SKM-1 treated with dmso at 0.1 percent for 144 hours (cell line): ENCODE results near the gene CWC22.
A peak's percentile ranks its signal among the peaks of the same experiment; 100 is the strongest.
"Not testable (repeated sequence)": the region's sequence is repeated elsewhere in the genome, so short reads cannot be mapped to it uniquely, and the experiment has no call there.

ENCODE experiments used
- DNase-seq: peaks from one replicate; lab custom pipeline; 2025; ENCODE audit not compliant: unreplicated experiment; lab: John Stamatoyannopoulos, UW

CWC22 gene

DNA sequence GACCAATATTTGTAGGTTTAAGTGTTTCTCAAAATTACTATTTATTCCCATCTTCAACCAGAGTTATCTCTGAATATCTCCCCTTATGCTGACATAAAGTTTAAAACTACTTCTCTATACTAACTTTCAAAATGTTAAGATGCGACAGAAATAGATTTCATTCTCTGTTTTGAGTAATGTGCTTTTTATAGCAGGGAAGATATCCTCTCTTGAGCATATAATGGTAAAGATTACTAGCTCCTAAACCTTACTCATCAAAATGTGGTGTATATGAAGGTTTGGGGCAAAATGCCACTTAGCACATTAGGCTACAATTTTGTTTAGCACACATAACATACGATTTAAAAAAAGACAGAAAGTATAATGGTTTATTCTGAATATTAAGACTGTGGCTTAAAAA, 54.4 kb downstream of the CWC22 start:
- no peak for DNase-seq

GRCh38 chr2:179951680-179952079, 55.4 kb downstream of the CWC22 start:
- no peak for DNase-seq

DNA sequence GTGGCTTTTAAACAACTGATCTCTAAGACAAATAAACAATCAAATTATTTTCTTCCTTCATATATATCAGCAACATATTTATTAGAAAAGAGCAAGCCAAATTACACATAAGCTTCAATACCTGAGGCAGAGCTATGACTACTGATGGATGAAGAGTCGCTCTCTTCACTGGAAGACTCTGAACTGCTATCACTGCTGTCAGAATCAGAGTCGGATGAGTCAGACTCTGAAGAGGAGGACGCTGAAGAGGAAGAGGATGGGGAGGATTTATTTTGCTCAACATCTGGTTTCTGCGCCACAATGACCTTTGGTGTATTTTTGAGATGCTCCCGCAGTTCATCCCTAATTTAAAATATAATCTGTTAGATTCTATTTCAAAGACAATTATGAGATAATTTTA, 56.7 kb downstream of the CWC22 start:
- DNase-seq = no peak

DNA sequence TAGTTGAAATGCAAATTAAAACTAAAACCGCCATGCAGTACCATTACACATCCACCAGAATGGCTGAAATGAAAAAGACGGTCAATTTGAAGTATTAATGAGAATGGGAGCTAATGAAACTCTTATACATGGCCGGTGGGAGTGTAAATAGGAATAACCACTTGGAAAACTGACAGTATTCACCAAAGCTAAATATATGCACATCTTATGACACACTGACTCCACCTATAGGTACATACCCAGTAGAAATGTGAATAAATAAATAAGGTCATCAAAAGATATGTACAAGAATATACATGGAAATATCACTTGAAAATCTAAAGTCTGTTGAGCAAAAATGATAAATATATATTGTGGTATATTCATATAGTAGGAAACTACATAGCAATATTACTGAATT, 57.7 kb downstream of the CWC22 start:
- no peak for DNase-seq

- no peak for DNase-seq
Observed at GRCh38 chr2:179948058-179948457, 59.0 kb downstream of the CWC22 start.

- DNase-seq = no peak
Observed at GRCh38 chr2:179946810-179947615, 60.1 kb downstream of the CWC22 start.

GRCh38 chr2:179946346-179946745, 60.8 kb downstream of the CWC22 start:
- no peak for DNase-seq

DNA sequence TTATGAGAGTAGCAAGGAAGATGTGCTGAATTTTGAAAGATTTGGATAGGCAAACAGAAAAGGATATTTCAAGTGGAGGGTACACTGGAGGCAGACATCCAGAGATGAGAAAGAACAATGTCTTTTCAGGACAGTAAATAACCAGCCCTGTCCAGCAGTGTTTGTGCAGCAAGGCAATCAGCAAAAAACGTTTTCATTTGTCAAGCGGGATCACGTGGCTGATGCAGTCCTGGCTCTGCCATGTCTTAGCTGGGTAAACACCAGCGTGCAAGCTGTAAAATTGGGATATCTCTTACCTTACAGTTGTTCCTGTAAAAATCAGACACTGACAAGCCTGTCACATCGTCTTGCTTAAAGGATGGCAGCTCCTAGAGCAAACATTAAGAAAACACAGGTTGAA, 67.8 kb downstream of the CWC22 start:
- no peak for DNase-seq

GRCh38 chr2:179938026-179938425, 69.1 kb downstream of the CWC22 start:
- no peak for DNase-seq

GRCh38 chr2:179936654-179937053, 70.4 kb downstream of the CWC22 start:
- DNase-seq = peak; percentile 12

DNA sequence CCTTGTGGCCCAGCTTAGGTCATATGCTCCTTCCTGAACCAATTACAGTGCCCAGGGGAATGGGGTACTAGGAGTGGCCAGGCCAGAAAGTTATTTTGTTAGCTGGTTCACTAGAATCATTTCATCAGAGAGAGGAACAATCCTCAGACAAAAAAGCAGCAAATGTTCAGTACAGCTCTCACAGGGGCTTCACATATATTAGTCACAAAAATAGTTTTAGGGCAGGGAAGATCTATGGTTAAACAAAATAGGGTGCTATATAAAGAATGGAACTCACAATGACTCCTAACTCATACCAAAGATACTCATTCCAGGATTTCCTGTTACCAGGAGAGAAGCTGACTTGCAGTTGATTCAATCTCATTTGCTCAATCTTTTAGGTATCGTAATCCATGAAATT, 71.0 kb downstream of the CWC22 start:
- DNase-seq = no peak

DNA sequence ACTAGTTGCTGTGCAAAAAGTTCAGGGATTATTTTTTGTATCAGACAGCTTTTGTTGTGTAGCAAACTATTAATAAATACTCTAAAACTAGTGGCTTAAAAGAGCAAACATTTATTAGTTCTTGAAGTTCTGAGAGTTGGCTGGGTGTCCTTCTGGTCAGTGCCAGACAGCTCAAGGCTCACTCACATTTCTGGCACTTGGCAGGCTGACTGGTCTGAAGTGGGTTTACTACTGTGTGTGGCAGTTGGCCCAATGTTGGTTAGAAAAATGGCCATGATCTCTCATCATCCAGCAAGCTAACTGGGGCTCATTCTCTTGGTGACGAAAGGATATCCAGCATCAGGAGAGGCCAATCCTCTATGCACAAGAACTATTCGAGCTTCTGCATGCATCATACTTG, 74.3 kb downstream of the CWC22 start:
- DNase-seq = no peak

GRCh38 chr2:179931502-179931901, 75.6 kb downstream of the CWC22 start:
- no peak for DNase-seq

GRCh38 chr2:179929997-179930396, 77.1 kb downstream of the CWC22 start:
- not testable (repeated sequence) for DNase-seq

DNA sequence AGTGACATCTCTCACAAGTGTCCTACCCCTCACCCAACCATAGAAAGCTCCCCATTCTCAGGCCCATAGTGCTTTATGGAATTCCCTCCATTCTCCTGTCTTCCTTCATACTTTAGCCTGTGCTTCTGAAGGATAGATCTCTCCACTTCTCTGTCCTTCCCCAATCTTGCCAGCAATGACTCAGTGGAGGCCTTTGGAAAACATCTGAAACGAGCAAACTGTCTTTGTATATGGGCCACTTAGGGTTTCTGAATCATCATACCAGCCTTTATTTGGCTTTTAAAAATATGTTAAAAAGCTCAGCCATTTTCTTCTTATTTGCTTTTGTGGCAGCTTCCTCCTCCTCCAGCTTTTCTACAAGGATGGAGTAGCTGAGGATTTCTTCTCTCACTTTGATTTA, 80.1 kb downstream of the CWC22 start:
- DNase-seq = no peak

- DNase-seq = no peak
Observed at GRCh38 chr2:179925713-179926112, 81.4 kb downstream of the CWC22 start.

DNA sequence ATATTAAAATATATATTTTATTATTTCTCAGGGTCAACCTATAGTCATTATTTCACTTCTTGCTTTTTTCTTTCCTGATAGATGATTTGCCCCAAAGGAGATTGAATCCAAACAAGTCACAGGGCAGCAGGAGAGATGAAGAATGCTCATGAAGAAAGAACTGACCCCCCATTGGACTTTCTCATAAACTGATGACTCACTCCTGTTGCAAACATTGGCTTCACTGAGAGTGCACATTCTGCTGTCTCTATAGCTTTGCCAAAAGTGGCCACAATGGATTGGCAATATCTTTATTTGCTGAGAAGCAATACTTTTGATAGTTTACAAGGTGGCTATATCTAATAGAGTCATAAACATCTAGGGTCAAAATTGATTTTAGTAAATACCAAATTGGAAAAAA, 89.8 kb downstream of the CWC22 start:
- DNase-seq = no peak

DNA sequence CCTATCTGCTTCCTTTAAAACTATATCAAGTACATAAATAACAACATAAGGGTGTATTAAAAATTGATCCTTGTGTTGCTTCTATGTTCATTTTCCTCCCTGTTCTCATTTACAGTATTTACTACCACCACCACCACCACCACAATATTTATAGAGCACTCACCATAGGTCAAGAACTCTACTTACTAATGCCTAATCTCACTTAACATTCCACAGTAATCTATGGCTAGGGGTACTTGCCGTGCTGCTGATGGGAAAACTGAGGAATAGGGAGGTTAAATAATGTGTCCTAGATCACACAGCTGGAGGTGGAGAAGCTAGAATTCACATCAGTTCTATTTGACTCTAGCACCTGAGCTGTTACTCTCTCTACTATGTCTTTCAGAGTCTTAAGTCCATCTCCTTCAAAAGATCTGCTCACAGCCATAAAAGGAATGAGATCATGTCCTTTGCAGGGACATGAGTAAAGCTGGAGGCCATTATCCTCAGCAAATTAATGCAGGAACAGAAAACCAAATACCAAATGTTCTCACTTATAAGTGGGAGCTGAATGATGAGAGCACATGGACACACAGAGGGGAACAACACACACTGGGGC, 91.6 kb downstream of the CWC22 start:
- no peak for DNase-seq

GRCh38 chr2:179913809-179914208, 93.3 kb downstream of the CWC22 start:
- no peak for DNase-seq

DNA sequence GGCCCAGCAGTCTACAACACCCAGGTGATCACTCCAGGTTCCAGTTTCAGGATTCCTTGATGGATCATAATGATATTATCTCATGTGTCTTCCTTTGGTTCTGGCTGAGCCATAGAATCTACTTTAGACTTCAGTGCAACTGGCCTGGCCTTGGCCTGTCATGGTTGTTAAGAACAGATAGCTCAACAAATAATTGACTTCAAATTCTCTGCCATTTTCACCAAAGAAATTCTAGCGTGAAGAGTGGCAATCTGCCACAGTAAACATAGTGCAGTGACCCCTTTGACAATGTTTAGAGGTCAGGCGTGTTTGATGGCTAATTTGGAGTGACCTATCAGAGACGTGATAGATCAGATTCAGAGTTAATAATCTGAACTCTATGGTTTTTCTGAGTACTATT, 95.5 kb downstream of the CWC22 start:
- DNase-seq = no peak

DNA sequence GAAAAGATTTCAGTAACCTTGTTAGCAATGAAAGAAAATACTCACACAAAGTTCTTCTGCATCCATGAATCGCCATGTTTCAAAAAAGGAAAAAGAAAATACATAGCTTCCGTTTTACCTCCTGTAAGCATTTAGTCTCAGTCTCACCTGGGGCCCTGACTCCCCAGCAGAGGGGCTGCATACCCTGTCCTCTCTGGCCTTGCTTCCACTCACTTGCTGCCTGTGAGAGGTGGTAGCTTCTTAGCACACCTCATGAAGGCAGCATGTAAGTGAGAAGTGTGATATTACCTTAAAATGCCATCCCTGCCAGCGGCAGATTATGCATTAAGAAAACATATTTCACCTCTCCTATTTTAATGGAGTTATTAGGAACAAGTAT, 96.4 kb downstream of the CWC22 start:
- no peak for DNase-seq

DNA sequence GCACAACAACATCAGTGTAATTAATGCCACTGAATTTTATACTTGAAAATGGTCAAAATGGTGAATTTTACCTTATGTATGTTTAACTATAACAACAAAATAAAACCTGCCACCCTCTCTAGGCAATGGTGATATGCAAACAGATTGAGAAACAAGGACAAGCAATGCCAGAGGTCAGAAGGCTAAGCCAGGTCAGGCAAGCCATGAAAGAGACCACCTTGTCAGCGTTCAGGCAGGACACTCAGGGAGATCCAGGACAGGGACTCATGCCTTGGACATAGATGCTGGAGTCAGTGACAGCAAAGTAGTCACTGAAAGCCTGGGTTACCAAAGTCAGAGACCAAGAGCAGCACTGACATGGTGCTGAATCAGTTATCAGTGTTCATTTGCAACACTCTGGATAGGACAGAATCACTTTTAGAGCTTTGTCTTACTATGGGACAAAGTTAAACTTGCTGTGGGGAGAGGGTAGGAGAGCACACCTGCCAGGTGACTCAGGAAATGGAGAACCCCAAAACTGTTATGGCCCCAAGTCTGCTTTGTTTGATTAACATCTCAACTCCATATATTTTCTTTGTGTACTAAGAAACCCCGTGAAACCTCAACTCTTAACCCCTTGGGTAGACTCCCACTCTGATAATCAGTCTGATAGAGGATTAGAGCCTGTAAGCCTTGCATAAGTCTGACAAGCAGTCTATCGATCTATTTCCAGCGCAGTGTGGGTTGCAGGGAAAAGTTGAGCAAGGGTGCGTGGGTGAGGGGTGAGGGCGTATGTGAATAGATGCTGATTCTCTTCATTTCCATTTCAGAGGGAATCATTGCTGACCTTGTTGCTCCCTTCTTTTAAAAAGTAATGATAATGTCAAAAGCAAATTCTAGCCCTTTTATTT, 97.0 kb downstream of the CWC22 start:
- DNase-seq = no peak
